ENCODE measurements around the gene SIK1. TPM values are rescaled to one million over a fixed set of nuclear protein-coding genes. Genes with fewer than 3 reads are reported as not detected.

The SIK1 gene
- total RNA-seq, 3 donors from 2014 or later (not counting 1 experiment from before 2014, with no cell fraction given): 201 to 382 (median 203) TPM

DNA sequence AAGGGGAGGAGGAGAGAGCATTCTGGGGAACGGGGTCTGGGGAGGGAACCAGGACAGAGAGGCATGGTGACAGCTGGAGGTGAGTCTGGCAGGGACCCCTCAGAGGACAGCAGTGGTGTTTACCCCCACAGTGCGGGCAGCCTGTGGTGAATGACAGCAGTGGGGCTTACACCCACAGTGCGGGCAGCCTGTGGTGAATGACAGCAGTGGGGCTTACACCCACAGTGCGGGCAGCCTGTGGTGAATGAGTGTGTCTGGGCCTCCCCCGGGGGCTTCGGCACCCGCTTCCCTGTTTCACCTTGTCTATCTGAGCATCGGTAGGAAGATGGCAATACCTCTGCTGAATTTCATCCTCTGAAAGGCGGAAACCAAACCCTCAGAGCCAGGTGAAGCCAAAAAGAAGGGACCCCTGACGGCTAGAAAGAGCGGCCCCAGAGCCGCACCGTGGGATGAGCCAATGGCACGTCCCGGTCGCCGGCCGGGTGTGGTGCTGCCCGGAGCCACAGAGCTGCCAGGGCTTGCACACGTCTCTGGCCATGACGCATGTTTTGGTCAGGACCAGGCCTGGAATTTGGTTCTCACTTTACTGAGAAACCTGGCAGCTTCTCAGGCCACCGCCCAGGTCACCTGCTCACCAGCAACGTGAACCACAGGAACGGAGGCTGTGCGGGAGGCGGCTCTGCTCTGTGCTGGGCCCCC lies 54.1 kb downstream of the SIK1 start:
- no peak for DNase-seq
- Histone ChIP-seq H3K4me1 (ENCODE audit: control insufficient read depth, insufficient read depth, low read length) (peaks cover 9% of the 10 kb centered on the region), H3K27me3 (ENCODE audit: control insufficient read depth, insufficient read depth, low read length) (no peaks in the 10 kb centered on the region), H3K36me3 (ENCODE audit: control insufficient read depth, insufficient read depth, low read length) (no peaks in the 10 kb centered on the region), H3K27ac (ENCODE audit: low read length) (no peak overlapping the region), H3K4me3 (ENCODE audit: low read length) (no peak overlapping the region), H3K9me3 (ENCODE audit: control insufficient read depth, insufficient read depth, low read length) (no peaks in the 10 kb centered on the region)
- H3K36me3 Mint-ChIP-seq: no peaks in the 10 kb centered on the region
- WGBS (ENCODE audit: insufficient coverage): 85% methylated on average over 26 of the region's 26 CpGs
- no peak for ATAC-seq
- peaks cover 0 to 2% of the 10 kb centered on the region in 2 donors for H3K27me3 Mint-ChIP-seq (ENCODE audit: low read depth in 2 of 2)
- H3K27ac Mint-ChIP-seq: no peak overlapping the region
- H3K4me1 Mint-ChIP-seq: no peaks in the 10 kb centered on the region
- TF ChIP-seq, protein P1, sequence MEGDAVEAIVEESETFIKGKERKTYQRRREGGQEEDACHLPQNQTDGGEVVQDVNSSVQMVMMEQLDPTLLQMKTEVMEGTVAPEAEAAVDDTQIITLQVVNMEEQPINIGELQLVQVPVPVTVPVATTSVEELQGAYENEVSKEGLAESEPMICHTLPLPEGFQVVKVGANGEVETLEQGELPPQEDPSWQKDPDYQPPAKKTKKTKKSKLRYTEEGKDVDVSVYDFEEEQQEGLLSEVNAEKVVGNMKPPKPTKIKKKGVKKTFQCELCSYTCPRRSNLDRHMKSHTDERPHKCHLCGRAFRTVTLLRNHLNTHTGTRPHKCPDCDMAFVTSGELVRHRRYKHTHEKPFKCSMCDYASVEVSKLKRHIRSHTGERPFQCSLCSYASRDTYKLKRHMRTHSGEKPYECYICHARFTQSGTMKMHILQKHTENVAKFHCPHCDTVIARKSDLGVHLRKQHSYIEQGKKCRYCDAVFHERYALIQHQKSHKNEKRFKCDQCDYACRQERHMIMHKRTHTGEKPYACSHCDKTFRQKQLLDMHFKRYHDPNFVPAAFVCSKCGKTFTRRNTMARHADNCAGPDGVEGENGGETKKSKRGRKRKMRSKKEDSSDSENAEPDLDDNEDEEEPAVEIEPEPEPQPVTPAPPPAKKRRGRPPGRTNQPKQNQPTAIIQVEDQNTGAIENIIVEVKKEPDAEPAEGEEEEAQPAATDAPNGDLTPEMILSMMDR (IDR thresholded peaks at IDR 0.05): no peak
- H3K4me3 Mint-ChIP-seq: no peak overlapping the region
- intact Hi-C loops (cut with micrococcal nuclease): no loop called here
- no peaks in the 10 kb centered on the region for H3K9me3 Mint-ChIP-seq

DNA sequence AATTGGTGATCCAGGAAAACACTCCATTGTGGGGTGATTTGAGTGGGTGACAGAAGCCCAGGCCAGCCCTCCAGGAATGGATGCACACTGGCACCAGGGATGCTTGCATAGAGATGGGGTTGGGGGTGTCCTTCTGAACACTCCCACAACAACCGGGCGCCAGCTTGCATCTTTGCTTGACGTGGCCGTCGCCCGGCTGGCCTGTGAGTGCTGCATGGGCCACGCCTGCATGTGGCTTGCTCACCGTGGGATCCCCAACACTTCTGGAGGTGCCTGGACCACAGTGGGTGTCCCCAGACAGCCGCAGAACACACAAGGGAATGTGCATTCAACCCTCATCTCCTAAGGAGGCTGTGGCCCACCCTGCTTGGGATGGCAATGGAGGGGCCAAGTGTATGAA lies 55.1 kb downstream of the SIK1 start:
- Histone ChIP-seq H3K9me3 (ENCODE audit: control insufficient read depth, insufficient read depth, low read length) (no peaks in the 10 kb centered on the region), H3K4me1 (ENCODE audit: control insufficient read depth, insufficient read depth, low read length) (peaks cover 9% of the 10 kb centered on the region), H3K27ac (ENCODE audit: low read length) (no peak overlapping the region), H3K36me3 (ENCODE audit: control insufficient read depth, insufficient read depth, low read length) (no peaks in the 10 kb centered on the region), H3K4me3 (ENCODE audit: low read length) (no peak overlapping the region), H3K27me3 (ENCODE audit: control insufficient read depth, insufficient read depth, low read length) (no peaks in the 10 kb centered on the region)
- Mint-ChIP-seq H3K9me3 (no peaks in the 10 kb centered on the region), H3K27me3 (ENCODE audit: low read depth in 2 of 2) (peaks cover 0 to 2% of the 10 kb centered on the region in 2 donors), H3K36me3 (no peaks in the 10 kb centered on the region), H3K4me1 (no peaks in the 10 kb centered on the region), H3K4me3 (no peak overlapping the region), H3K27ac (no peak overlapping the region)
- no peak for DNase-seq
- TF ChIP-seq, protein P1 (IDR thresholded peaks at IDR 0.05): no peak
- WGBS (ENCODE audit: insufficient coverage): 89% methylated on average over 9 of the region's 9 CpGs
- ATAC-seq: no peak
- intact Hi-C loops (cut with micrococcal nuclease): no loop called here

DNA sequence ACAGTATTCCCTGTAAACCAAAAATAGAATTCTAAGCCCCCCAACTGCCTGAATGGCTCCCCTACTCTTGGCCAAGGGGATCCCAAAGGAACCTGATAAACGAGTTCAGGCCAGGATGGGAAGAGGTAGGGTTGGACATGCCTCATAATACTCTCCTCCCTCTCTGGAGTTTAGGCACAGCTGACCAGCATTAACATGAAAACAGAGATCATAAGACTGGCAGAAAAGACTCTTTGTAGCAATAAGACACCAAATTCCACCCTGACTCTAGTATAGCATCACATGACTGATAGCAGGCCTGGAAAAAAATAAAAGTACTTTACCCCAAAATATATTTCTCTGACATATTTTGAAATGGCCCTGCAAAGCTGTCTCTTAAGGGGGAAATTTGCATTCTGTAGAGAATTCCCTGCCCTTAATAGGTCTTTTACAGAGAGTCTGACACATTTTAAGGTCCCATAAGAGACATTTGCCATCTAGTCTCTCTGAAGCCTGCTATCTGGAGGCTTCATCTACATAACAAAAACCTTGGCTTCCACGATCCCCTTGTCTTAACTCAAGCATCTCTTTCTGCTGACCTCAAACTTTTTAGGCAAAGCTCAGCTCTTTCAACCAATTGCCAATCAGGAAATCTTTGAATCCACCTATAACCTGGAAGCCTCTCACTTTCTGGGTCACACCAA lies 55.9 kb downstream of the SIK1 start:
- no peaks in the 10 kb centered on the region for H3K27me3 ChIP-seq (ENCODE audit: control insufficient read depth, insufficient read depth, low read length)
- no peaks in the 10 kb centered on the region for H3K36me3 ChIP-seq (ENCODE audit: control insufficient read depth, insufficient read depth, low read length)
- DNase-seq: no peak
- 72% methylated on average over 2 of the region's 2 CpGs for WGBS (ENCODE audit: insufficient coverage)
- no peaks in the 10 kb centered on the region for H3K4me1 Mint-ChIP-seq
- H3K27ac Mint-ChIP-seq: no peak overlapping the region
- no peak for ATAC-seq
- no peaks in the 10 kb centered on the region for H3K36me3 Mint-ChIP-seq
- peaks cover 0 to 2% of the 10 kb centered on the region in 2 donors for H3K27me3 Mint-ChIP-seq (ENCODE audit: low read depth in 2 of 2)
- H3K9me3 Mint-ChIP-seq: no peaks in the 10 kb centered on the region
- TF ChIP-seq, protein P1 (IDR thresholded peaks at IDR 0.05): no peak
- H3K4me3 ChIP-seq (ENCODE audit: low read length): no peak overlapping the region
- no peaks in the 10 kb centered on the region for H3K9me3 ChIP-seq (ENCODE audit: control insufficient read depth, insufficient read depth, low read length)
- peaks cover 9% of the 10 kb centered on the region for H3K4me1 ChIP-seq (ENCODE audit: control insufficient read depth, insufficient read depth, low read length)
- no peak overlapping the region for H3K27ac ChIP-seq (ENCODE audit: low read length)
- intact Hi-C loops (cut with micrococcal nuclease): no loop called here
- no peak overlapping the region for H3K4me3 Mint-ChIP-seq
